Glutamatergic neuron (in vitro differentiated cells): ENCODE measurements around the gene WDR75. TPM values are rescaled to one million over a fixed set of nuclear protein-coding genes. Genes with fewer than 3 reads are reported as not detected.

Experiments
- DNase-seq: peaks from one replicate; pipeline ENCODE4 v3.0.0; 2022
- H3K27ac Mint-ChIP-seq: one replicate; pipeline ENCODE4 v1.8.0; 2020; ENCODE audit warnings: mild to moderate bottlenecking, mixed read lengths, inconsistent platforms; ENCODE audit not compliant: unreplicated experiment
- H3K27me3 Mint-ChIP-seq: one replicate; pipeline ENCODE4 v1.8.0; 2020; ENCODE audit warnings: mild to moderate bottlenecking, moderate library complexity, mixed read lengths, inconsistent platforms; ENCODE audit not compliant: unreplicated experiment
- H3K36me3 Mint-ChIP-seq: one replicate; pipeline ENCODE4 v1.8.0; 2020; ENCODE audit warnings: mild to moderate bottlenecking, mixed read lengths, inconsistent platforms; ENCODE audit not compliant: unreplicated experiment
- H3K4me1 Mint-ChIP-seq: one replicate; pipeline ENCODE4 v1.8.0; 2020; ENCODE audit warnings: mild to moderate bottlenecking, low read depth, mixed read lengths, inconsistent platforms; ENCODE audit not compliant: unreplicated experiment
- H3K4me3 Mint-ChIP-seq: one replicate; pipeline ENCODE4 v1.8.0; 2020; ENCODE audit warnings: mild to moderate bottlenecking, mixed read lengths, inconsistent platforms; ENCODE audit not compliant: unreplicated experiment
- H3K9me3 Mint-ChIP-seq: one replicate; pipeline ENCODE4 v1.8.0; 2020; ENCODE audit warnings: mild to moderate bottlenecking, moderate library complexity, mixed read lengths, inconsistent platforms; ENCODE audit not compliant: unreplicated experiment
- total RNA-seq: library from RNA; stranded (reverse); fragmentation: NEBNext Ultra II Directional; extraction: Animal tissue kit (Norgen Biotek cat#: 25700); gene quantifications from one replicate; pipeline ENCODE4 v1.2.1, GENCODE V29; 2021; ENCODE audit not compliant: unreplicated experiment
- TF ChIP-seq, protein P1 (sequence below): fragments of 200-600 bp; sonication (generic); IDR thresholded peaks from one replicate; pipeline ENCODE4 v1.5.0; 2021; ENCODE audit not compliant: partially characterized antibody, unreplicated experiment

The WDR75 gene
- total RNA-seq, 1 donor from 2014 or later = 41.4 TPM

DNA sequence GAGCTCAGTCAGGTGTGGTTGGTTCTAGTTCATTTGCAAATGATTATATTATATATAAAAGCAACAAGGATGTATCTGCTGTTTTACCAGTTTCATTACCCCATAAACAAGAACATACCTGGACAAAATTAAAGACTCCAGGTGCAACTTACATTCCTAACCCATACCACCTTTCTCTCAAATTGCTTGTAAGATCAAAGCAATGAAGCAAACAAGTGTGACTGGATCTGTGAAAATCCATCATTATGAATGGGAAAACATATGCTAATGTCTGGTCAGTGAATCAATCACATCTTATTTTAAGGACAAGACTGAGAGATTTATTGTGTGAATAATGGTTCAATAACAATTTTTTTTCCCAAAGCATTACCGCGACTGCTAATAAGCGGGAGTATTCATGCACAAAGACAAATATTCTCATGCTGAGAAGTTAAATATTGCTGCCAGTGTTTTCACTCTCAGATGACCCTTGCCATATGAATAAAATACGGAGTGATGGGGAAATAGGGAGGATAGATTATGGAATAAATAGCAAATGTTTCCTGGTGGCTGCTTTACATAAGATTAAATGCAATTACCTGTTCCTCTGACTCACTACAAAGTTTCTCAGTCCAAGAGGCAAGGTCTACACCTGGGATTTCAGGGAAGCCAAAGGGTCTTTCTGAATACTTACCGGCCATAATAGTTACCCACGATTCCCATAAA is 59.3 kb downstream of the WDR75 start:
- Mint-ChIP-seq H3K4me1 (no peaks in the 10 kb centered on the region), H3K27ac (no peak overlapping the region)
- no peak for DNase-seq

DNA sequence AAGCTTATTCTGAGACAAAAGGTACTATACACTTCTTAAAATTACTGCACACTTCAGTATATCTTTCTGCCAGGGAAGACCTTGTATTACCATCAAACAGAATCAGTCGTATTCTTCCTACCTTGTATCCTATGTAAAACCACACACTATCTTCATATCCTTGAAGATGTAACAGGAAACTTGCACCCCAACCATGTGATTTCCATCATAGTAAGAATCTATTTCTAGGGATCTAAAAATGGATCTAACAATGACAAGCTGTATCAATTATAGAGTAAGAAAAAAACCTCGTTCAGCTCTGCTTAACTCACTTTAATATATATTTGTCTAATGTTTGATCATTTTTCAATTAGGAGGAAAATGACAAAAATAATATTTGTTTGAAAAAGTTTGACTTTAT is 60.2 kb downstream of the WDR75 start:
- H3K4me1 Mint-ChIP-seq = no peaks in the 10 kb centered on the region
- no peak overlapping the region for H3K27ac Mint-ChIP-seq
- peaks cover 1% of the 10 kb centered on the region for H3K27me3 Mint-ChIP-seq
- no peak overlapping the region for H3K4me3 Mint-ChIP-seq
- H3K9me3 Mint-ChIP-seq = no peaks in the 10 kb centered on the region
- TF ChIP-seq, protein P1, sequence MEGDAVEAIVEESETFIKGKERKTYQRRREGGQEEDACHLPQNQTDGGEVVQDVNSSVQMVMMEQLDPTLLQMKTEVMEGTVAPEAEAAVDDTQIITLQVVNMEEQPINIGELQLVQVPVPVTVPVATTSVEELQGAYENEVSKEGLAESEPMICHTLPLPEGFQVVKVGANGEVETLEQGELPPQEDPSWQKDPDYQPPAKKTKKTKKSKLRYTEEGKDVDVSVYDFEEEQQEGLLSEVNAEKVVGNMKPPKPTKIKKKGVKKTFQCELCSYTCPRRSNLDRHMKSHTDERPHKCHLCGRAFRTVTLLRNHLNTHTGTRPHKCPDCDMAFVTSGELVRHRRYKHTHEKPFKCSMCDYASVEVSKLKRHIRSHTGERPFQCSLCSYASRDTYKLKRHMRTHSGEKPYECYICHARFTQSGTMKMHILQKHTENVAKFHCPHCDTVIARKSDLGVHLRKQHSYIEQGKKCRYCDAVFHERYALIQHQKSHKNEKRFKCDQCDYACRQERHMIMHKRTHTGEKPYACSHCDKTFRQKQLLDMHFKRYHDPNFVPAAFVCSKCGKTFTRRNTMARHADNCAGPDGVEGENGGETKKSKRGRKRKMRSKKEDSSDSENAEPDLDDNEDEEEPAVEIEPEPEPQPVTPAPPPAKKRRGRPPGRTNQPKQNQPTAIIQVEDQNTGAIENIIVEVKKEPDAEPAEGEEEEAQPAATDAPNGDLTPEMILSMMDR = no peak
- DNase-seq = no peak
- H3K36me3 Mint-ChIP-seq = no peaks in the 10 kb centered on the region

More for the DNA sequence above, 59.3 kb downstream of the WDR75 start:
- TF ChIP-seq, protein P1 = no peak
- Mint-ChIP-seq H3K27me3 (peaks cover 1% of the 10 kb centered on the region), H3K9me3 (no peaks in the 10 kb centered on the region), H3K36me3 (no peaks in the 10 kb centered on the region), H3K4me3 (no peak overlapping the region)

DNA sequence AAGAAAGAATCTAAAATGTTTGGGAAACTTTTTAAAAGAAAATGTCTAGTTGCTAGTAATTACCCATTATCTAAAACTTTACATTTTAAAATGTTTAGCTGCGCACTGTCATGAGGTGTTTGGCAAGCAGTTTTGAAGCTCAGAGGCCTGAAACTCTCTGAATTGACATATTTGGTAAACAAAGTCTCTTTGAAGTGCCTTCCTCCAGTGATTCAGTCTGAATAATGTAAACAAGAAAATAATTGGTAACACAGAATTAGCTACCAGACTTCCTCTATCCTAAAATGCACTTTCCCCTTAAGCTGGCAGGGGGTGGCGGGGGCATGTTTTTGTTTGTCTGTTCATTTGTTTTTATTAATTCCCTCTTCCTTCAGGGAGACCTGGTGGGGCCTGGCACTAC is 61.4 kb downstream of the WDR75 start:
- no peaks in the 10 kb centered on the region for H3K9me3 Mint-ChIP-seq
- DNase-seq = no peak
- H3K4me1 Mint-ChIP-seq = no peaks in the 10 kb centered on the region
- H3K4me3 Mint-ChIP-seq = no peak overlapping the region
- TF ChIP-seq, protein P1 = no peak
- H3K36me3 Mint-ChIP-seq = no peaks in the 10 kb centered on the region
- no peak overlapping the region for H3K27ac Mint-ChIP-seq
- H3K27me3 Mint-ChIP-seq = peaks cover 1% of the 10 kb centered on the region

DNA sequence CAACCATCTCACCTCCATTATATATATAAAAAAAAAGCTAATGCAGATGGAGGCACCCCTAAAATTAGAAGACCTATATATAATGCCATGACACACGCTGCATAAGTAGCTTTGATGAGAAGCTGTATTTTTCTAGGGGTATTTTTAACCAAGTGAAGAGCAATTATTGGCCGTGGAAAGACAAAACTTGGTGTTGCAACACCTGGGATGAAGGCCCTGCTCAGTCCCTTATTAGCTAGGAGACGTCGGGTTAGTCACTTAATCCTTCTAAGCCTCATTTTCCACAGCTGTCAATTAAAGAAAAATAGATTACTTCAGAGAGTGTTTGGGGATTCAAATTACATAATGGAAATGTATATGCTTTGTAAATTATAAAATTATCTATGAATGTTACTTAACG is 63.0 kb downstream of the WDR75 start:
- Mint-ChIP-seq H3K27ac (no peak overlapping the region), H3K36me3 (peaks cover 6% of the 10 kb centered on the region), H3K4me1 (no peaks in the 10 kb centered on the region), H3K27me3 (peaks cover under 1% of the 10 kb centered on the region), H3K4me3 (no peak overlapping the region), H3K9me3 (no peaks in the 10 kb centered on the region)
- TF ChIP-seq, protein P1 = no peak
- DNase-seq = no peak

DNA sequence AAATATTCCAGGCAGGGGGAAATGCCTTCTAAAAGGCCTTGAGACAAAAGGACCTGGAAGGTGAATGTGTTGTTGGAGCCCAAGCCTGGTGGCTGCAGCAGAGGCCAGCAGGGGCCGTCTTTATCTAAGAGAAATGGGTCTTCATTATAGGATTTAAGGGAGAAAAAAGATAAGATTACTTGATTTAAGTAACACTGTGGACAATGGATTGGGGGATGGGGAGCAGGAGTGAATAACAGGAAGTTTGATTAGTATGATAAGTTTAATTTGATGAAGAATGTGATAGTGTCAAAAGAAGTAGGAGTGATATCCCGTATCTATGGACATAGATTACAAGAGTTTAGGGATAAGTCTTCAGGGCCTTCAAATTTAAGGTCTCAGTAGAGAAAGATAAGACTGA is 64.2 kb downstream of the WDR75 start:
- Mint-ChIP-seq H3K27ac (no peak overlapping the region), H3K36me3 (peaks cover 7% of the 10 kb centered on the region), H3K27me3 (no peaks in the 10 kb centered on the region), H3K9me3 (no peaks in the 10 kb centered on the region), H3K4me1 (no peaks in the 10 kb centered on the region), H3K4me3 (no peak overlapping the region)
- DNase-seq = no peak
- TF ChIP-seq, protein P1 = no peak
